Measurements from ENCODE around the gene FIBCD1. TPM values are rescaled to one million over a fixed set of nuclear protein-coding genes. Genes with fewer than 3 reads are reported as not detected.

The FIBCD1 gene
- total and polyA plus RNA-seq, 7 experiments from 2014 or later, result not detected

GRCh38 chr9:130946766-130947617 is 7.9 kb upstream of the FIBCD1 start:
- no peaks in the 10 kb centered on the region for H3K36me3 ChIP-seq (ENCODE audit: control insufficient read depth in 2 of 3, insufficient read depth in 3 of 3, low read length in 3 of 3)
- H3K9me3 ChIP-seq (ENCODE audit: control insufficient read depth in 2 of 3, low read length in 3 of 3), result peaks cover 0 to 6% (median 0%) of the 10 kb centered on the region in 3 experiments
- Mint-ChIP-seq H3K4me1 (peaks cover 0 to 5% (median 0%) of the 10 kb centered on the region in 7 donors), H3K4me3 (no peak overlapping the region), H3K27me3 (peaks cover 10 to 62% (median 51%) of the 10 kb centered on the region in 5 donors), H3K9me3 (peaks cover 0 to 20% (median 4%) of the 10 kb centered on the region in 11 donors), H3K36me3 (no peaks in the 10 kb centered on the region), H3K27ac (no peak overlapping the region)
- H3K27ac ChIP-seq (ENCODE audit: low read depth, low read length), result no peak overlapping the region
- intact Hi-C loops (cut with micrococcal nuclease), result no loop called here
- H3K4me1 ChIP-seq (ENCODE audit: control insufficient read depth in 2 of 2, insufficient read depth in 2 of 2, low read length in 2 of 2), result no peaks in the 10 kb centered on the region
- no peak overlapping the region for H3K4me3 ChIP-seq (ENCODE audit: low read length)
- ATAC-seq, result no peak
- ChIA-PET CTCF (no interaction called here), POLR2A (no interaction called here)
- no peak for DNase-seq
- no peaks in the 10 kb centered on the region for H3K27me3 ChIP-seq (ENCODE audit: control insufficient read depth in 2 of 2, insufficient read depth in 2 of 2, low read length in 2 of 2)

GRCh38 chr9:130945173-130945572 is 6.1 kb upstream of the FIBCD1 start:
- DNase-seq (no peak), ATAC-seq (no peak)
- intact Hi-C loops (cut with micrococcal nuclease), result no loop called here
- CTCF ChIA-PET, result no interaction called here
- Histone ChIP-seq H3K9me3 (ENCODE audit: control insufficient read depth in 2 of 3, low read length in 3 of 3) (peaks cover 0 to 6% (median 0%) of the 10 kb centered on the region in 3 experiments), H3K36me3 (ENCODE audit: control insufficient read depth in 2 of 3, insufficient read depth in 3 of 3, low read length in 3 of 3) (no peaks in the 10 kb centered on the region), H3K4me1 (ENCODE audit: control insufficient read depth in 2 of 2, insufficient read depth in 2 of 2, low read length in 2 of 2) (no peaks in the 10 kb centered on the region), H3K4me3 (ENCODE audit: low read length) (no peak overlapping the region), H3K27ac (ENCODE audit: low read depth, low read length) (no peak overlapping the region), H3K27me3 (ENCODE audit: control insufficient read depth in 2 of 2, insufficient read depth in 2 of 2, low read length in 2 of 2) (no peaks in the 10 kb centered on the region)
- Mint-ChIP-seq H3K4me3 (no peak overlapping the region), H3K27ac (no peak overlapping the region), H3K27me3 (peaks cover 22 to 77% (median 64%) of the 10 kb centered on the region in 5 donors), H3K9me3 (peaks cover 0 to 14% (median 4%) of the 10 kb centered on the region in 11 donors), H3K36me3 (no peaks in the 10 kb centered on the region), H3K4me1 (peaks cover 0 to 8% (median 6%) of the 10 kb centered on the region in 7 donors)
- POLR2A ChIA-PET, result no interaction called here

- H3K4me3 ChIP-seq (ENCODE audit: low read length), result no peak overlapping the region
- Mint-ChIP-seq H3K27ac (no peak overlapping the region), H3K9me3 (peaks cover 0 to 9% (median 1%) of the 10 kb centered on the region in 11 donors), H3K27me3 (peaks cover 26 to 75% (median 63%) of the 10 kb centered on the region in 5 donors), H3K4me3 (no peak overlapping the region), H3K4me1 (peaks cover 0 to 8% (median 6%) of the 10 kb centered on the region in 7 donors), H3K36me3 (no peaks in the 10 kb centered on the region)
- H3K4me1 ChIP-seq (ENCODE audit: control insufficient read depth in 2 of 2, insufficient read depth in 2 of 2, low read length in 2 of 2), result no peaks in the 10 kb centered on the region
- no peaks in the 10 kb centered on the region for H3K36me3 ChIP-seq (ENCODE audit: control insufficient read depth in 2 of 3, insufficient read depth in 3 of 3, low read length in 3 of 3)
- no peak overlapping the region for H3K27ac ChIP-seq (ENCODE audit: low read depth, low read length)
- ATAC-seq, result no peak
- no peaks in the 10 kb centered on the region for H3K27me3 ChIP-seq (ENCODE audit: control insufficient read depth in 2 of 2, insufficient read depth in 2 of 2, low read length in 2 of 2)
- H3K9me3 ChIP-seq (ENCODE audit: control insufficient read depth in 2 of 3, low read length in 3 of 3), result peaks cover 0 to 1% (median 0%) of the 10 kb centered on the region in 3 experiments
- ChIA-PET POLR2A (no interaction called here), CTCF (no interaction called here)
- DNase-seq, result no peak
- intact Hi-C loops (cut with micrococcal nuclease), result loop anchor here in 1 of 2 donors (5.0 kb wide), 1 partner anchor 103 kb away; no protein-coding TSS in a partner anchor
Measured at GRCh38 chr9:130944510-130945058, 5.5 kb upstream of the FIBCD1 start.

GRCh38 chr9:130943777-130944176 is 4.7 kb upstream of the FIBCD1 start:
- DNase-seq (no peak), ATAC-seq (no peak)
- ChIA-PET POLR2A (no interaction called here), CTCF (no interaction called here)
- intact Hi-C loops (cut with micrococcal nuclease), result loop anchor here in 1 of 2 donors (5.0 kb wide), 1 partner anchor 104 kb away; no protein-coding TSS in a partner anchor
- peaks cover 28 to 70% (median 57%) of the 10 kb centered on the region in 5 donors for H3K27me3 Mint-ChIP-seq
- no peaks in the 10 kb centered on the region for H3K27me3 ChIP-seq (ENCODE audit: control insufficient read depth in 2 of 2, insufficient read depth in 2 of 2, low read length in 2 of 2)
- H3K4me1 Mint-ChIP-seq, result peaks cover 0 to 9% (median 6%) of the 10 kb centered on the region in 7 donors
- H3K9me3 Mint-ChIP-seq, result peaks cover 0 to 6% (median 0%) of the 10 kb centered on the region in 11 donors
- H3K27ac ChIP-seq (ENCODE audit: low read depth, low read length), result no peak overlapping the region
- peak overlapping the region in 1 of 9 donors; percentile 21 for H3K27ac Mint-ChIP-seq
- H3K4me3 Mint-ChIP-seq, result no peak overlapping the region
- no peaks in the 10 kb centered on the region for H3K9me3 ChIP-seq (ENCODE audit: control insufficient read depth in 2 of 3, low read length in 3 of 3)
- no peaks in the 10 kb centered on the region for H3K4me1 ChIP-seq (ENCODE audit: control insufficient read depth in 2 of 2, insufficient read depth in 2 of 2, low read length in 2 of 2)
- H3K4me3 ChIP-seq (ENCODE audit: low read length), result no peak overlapping the region
- no peaks in the 10 kb centered on the region for H3K36me3 Mint-ChIP-seq
- no peaks in the 10 kb centered on the region for H3K36me3 ChIP-seq (ENCODE audit: control insufficient read depth in 2 of 3, insufficient read depth in 3 of 3, low read length in 3 of 3)

- no peak for DNase-seq
- peaks cover 0 to 6% (median 0%) of the 10 kb centered on the region in 11 donors for H3K9me3 Mint-ChIP-seq
- no peaks in the 10 kb centered on the region for H3K27me3 ChIP-seq (ENCODE audit: control insufficient read depth in 2 of 2, insufficient read depth in 2 of 2, low read length in 2 of 2)
- H3K4me1 ChIP-seq (ENCODE audit: control insufficient read depth in 2 of 2, insufficient read depth in 2 of 2, low read length in 2 of 2), result no peaks in the 10 kb centered on the region
- H3K36me3 ChIP-seq (ENCODE audit: control insufficient read depth in 2 of 3, insufficient read depth in 3 of 3, low read length in 3 of 3), result no peaks in the 10 kb centered on the region
- H3K36me3 Mint-ChIP-seq, result no peaks in the 10 kb centered on the region
- H3K4me3 ChIP-seq (ENCODE audit: low read length), result no peak overlapping the region
- POLR2A ChIA-PET, result no interaction called here
- no peak overlapping the region for H3K27ac ChIP-seq (ENCODE audit: low read depth, low read length)
- peak overlapping the region in 1 of 9 donors; percentile 67 for H3K27ac Mint-ChIP-seq
- CTCF ChIA-PET, result no interaction called here
- intact Hi-C loops (cut with micrococcal nuclease), result loop anchor here in 1 of 2 donors (5.0 kb wide), 1 partner anchor 104 kb away; no protein-coding TSS in a partner anchor
- peaks cover 29 to 67% (median 53%) of the 10 kb centered on the region in 5 donors for H3K27me3 Mint-ChIP-seq
- ATAC-seq, result no peak
- no peaks in the 10 kb centered on the region for H3K9me3 ChIP-seq (ENCODE audit: control insufficient read depth in 2 of 3, low read length in 3 of 3)
- no peak overlapping the region for H3K4me3 Mint-ChIP-seq
- H3K4me1 Mint-ChIP-seq, result peaks cover 0 to 11% (median 6%) of the 10 kb centered on the region in 7 donors
Measured at GRCh38 chr9:130943221-130943620, 4.2 kb upstream of the FIBCD1 start.

GRCh38 chr9:130942679-130943078 is 3.6 kb upstream of the FIBCD1 start:
- Mint-ChIP-seq H3K9me3 (peaks cover 0 to 4% (median 0%) of the 10 kb centered on the region in 11 donors), H3K27ac (no peak overlapping the region), H3K27me3 (peaks cover 30 to 63% (median 52%) of the 10 kb centered on the region in 5 donors), H3K4me1 (peaks cover 0 to 10% (median 8%) of the 10 kb centered on the region in 7 donors), H3K4me3 (no peak overlapping the region), H3K36me3 (no peaks in the 10 kb centered on the region)
- ChIA-PET CTCF (interaction anchor here (0.9 kb wide), 1 partner anchor 104 kb away, joined by 3 read pairs; no protein-coding TSS in a partner anchor), POLR2A (no interaction called here)
- Histone ChIP-seq H3K9me3 (ENCODE audit: control insufficient read depth in 2 of 3, low read length in 3 of 3) (no peaks in the 10 kb centered on the region), H3K4me1 (ENCODE audit: control insufficient read depth in 2 of 2, insufficient read depth in 2 of 2, low read length in 2 of 2) (no peaks in the 10 kb centered on the region), H3K27me3 (ENCODE audit: control insufficient read depth in 2 of 2, insufficient read depth in 2 of 2, low read length in 2 of 2) (no peaks in the 10 kb centered on the region), H3K36me3 (ENCODE audit: control insufficient read depth in 2 of 3, insufficient read depth in 3 of 3, low read length in 3 of 3) (no peaks in the 10 kb centered on the region), H3K4me3 (ENCODE audit: low read length) (no peak overlapping the region), H3K27ac (ENCODE audit: low read depth, low read length) (no peak overlapping the region)
- DNase-seq (no peak), ATAC-seq (no peak)
- intact Hi-C loops (cut with micrococcal nuclease), result loop anchor here in 1 of 2 donors (5.0 kb wide), 1 partner anchor 105 kb away; no protein-coding TSS in a partner anchor

Measured in naive thymus-derived CD4-positive, alpha-beta T cell (primary cell).